ENCODE data around the gene CREB3L4.

Gene CREB3L4

GRCh38 chr1:153938996-153939395 is 28.7 kb upstream of the CREB3L4 start:
- DNase-seq = no peak

- no peak for DNase-seq
Measured at GRCh38 chr1:153939476-153939875, 28.2 kb upstream of the CREB3L4 start.

- no peak for DNase-seq
Measured at GRCh38 chr1:153940756-153941155, 26.9 kb upstream of the CREB3L4 start.

- DNase-seq = no peak
Measured at GRCh38 chr1:153941826-153942725, 25.6 kb upstream of the CREB3L4 start.

GRCh38 chr1:153942766-153943549 is 24.7 kb upstream of the CREB3L4 start:
- no peak for DNase-seq

GRCh38 chr1:153944005-153944826 is 23.5 kb upstream of the CREB3L4 start:
- no peak for DNase-seq

- DNase-seq = no peak
Measured at GRCh38 chr1:153944827-153945117, 22.9 kb upstream of the CREB3L4 start.

GRCh38 chr1:153945131-153945794 is 22.4 kb upstream of the CREB3L4 start:
- no peak for DNase-seq

- peak; percentile 48 for DNase-seq
Measured at GRCh38 chr1:153945795-153946621, 21.7 kb upstream of the CREB3L4 start.

- DNase-seq = peak; percentile 79
Measured at GRCh38 chr1:153946622-153947241, 21.0 kb upstream of the CREB3L4 start, which contains the start of gene DENND4B. TSS of gene DENND4B (minus strand) at chr1:153946718. CDS start at chr1:153944374, 2,344 bp downstream.

- DNase-seq = no peak
Measured at GRCh38 chr1:153951183-153951582, 16.5 kb upstream of the CREB3L4 start.

- no peak for DNase-seq
Measured at GRCh38 chr1:153951801-153952200, 15.9 kb upstream of the CREB3L4 start.

- DNase-seq = no peak
Measured at GRCh38 chr1:153953859-153954365, 13.8 kb upstream of the CREB3L4 start.

- DNase-seq = no peak
Measured at GRCh38 chr1:153954826-153955225, 12.9 kb upstream of the CREB3L4 start.

- no peak for DNase-seq
Measured at GRCh38 chr1:153956997-153957715, 10.5 kb upstream of the CREB3L4 start.

- DNase-seq = no peak
Measured at GRCh38 chr1:153957744-153958110, 10.0 kb upstream of the CREB3L4 start.

- peak; percentile 100 for DNase-seq
Measured at GRCh38 chr1:153958111-153958960, 9.4 kb upstream of the CREB3L4 start, which contains the start of gene CRTC2. TSS of gene CRTC2 (minus strand) at chr1:153958612. CDS start at chr1:153958497, 115 bp downstream.

- no peak for DNase-seq
Measured at GRCh38 chr1:153958961-153959260, 8.8 kb upstream of the CREB3L4 start.

- no peak for DNase-seq
Measured at GRCh38 chr1:153959454-153959853, 8.2 kb upstream of the CREB3L4 start.
